ENCODE data around the gene SLC10A3. TPM values are rescaled to one million over a fixed set of nuclear protein-coding genes. Genes with fewer than 3 reads are reported as not detected.
"Not testable (repeated sequence)": the region's sequence is repeated elsewhere in the genome, so short reads cannot be mapped to it uniquely, and the experiment has no call there.

The SLC10A3 gene
- total RNA-seq, 1 donor from 2014 or later, result 10.4 TPM

GRCh38 chrX:154507673-154508383 lies 17.4 kb upstream of the SLC10A3 start:
- H3K36me3 ChIP-seq, result peaks cover 22% of the 10 kb centered on the region
- H3K9me3 ChIP-seq (replicated peaks), result no peaks in the 10 kb centered on the region
- no peaks in the 10 kb centered on the region for H3K4me1 ChIP-seq
- TF ChIP-seq, protein P1, sequence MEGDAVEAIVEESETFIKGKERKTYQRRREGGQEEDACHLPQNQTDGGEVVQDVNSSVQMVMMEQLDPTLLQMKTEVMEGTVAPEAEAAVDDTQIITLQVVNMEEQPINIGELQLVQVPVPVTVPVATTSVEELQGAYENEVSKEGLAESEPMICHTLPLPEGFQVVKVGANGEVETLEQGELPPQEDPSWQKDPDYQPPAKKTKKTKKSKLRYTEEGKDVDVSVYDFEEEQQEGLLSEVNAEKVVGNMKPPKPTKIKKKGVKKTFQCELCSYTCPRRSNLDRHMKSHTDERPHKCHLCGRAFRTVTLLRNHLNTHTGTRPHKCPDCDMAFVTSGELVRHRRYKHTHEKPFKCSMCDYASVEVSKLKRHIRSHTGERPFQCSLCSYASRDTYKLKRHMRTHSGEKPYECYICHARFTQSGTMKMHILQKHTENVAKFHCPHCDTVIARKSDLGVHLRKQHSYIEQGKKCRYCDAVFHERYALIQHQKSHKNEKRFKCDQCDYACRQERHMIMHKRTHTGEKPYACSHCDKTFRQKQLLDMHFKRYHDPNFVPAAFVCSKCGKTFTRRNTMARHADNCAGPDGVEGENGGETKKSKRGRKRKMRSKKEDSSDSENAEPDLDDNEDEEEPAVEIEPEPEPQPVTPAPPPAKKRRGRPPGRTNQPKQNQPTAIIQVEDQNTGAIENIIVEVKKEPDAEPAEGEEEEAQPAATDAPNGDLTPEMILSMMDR (IDR thresholded peaks at IDR 0.05; ENCODE audit: borderline replicate concordance), result no peak
- H3K4me3 ChIP-seq, result no peak overlapping the region
- no peak for DNase-seq
- H3K27me3 ChIP-seq (ENCODE audit: low read depth), result no peaks in the 10 kb centered on the region
- no peak overlapping the region for H3K27ac ChIP-seq (replicated peaks)
- intact Hi-C loops (cut with micrococcal nuclease), result no loop called here

DNA sequence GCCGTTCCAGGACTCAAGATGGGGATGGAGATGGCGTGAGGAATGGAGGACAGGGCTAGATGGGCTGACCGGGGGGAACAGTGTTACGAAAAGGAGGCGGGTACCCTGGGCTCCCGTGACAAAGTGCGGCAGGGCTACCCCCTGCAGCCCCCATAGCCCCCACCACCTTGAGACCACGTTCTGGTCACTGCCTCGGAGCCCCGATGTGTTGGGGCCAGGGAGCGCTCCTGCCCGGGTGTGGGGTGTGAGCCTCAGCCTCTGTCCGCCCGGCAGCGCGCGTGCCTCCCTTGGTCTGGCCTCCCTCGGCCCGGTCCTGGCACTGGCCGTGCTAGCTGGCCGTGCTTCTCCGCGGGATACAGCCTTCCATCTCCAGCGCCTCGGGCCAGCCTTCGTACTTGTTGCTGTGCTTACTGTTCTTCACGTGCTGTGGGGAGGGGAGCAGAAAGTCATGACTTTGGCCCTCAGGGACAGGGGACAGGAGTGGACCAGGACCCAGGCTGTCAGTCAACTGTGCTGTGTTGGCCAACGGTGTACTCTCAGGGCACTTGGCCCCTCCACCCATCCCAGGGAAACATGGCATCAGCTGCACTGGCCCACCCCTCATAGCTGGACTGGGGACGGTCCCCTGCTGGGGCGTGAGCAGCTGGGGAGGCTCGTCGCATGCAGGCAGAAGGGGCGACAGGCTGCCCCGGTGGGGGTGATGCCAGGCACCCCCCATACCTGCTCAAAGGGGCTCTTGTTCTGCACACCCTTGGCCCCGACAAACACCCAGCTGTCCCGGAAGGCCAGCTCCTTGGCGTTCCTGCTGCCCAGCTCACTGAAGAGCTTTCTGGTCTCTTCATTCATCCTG lies 16.3 kb upstream of the SLC10A3 start:
- intact Hi-C loops (cut with micrococcal nuclease), result no loop called here
- Histone ChIP-seq H3K27me3 (ENCODE audit: low read depth) (no peaks in the 10 kb centered on the region), H3K27ac (replicated peaks) (no peak overlapping the region), H3K4me1 (no peaks in the 10 kb centered on the region), H3K4me3 (no peak overlapping the region), H3K9me3 (replicated peaks) (no peaks in the 10 kb centered on the region), H3K36me3 (peaks cover 22% of the 10 kb centered on the region)
- TF ChIP-seq, protein P1 (IDR thresholded peaks at IDR 0.05; ENCODE audit: borderline replicate concordance), result no peak
- DNase-seq, result no peak

- H3K4me3 ChIP-seq, result no peak overlapping the region
- intact Hi-C loops (cut with micrococcal nuclease), result no loop called here
- no peak overlapping the region for H3K27ac ChIP-seq (replicated peaks)
- no peaks in the 10 kb centered on the region for H3K4me1 ChIP-seq
- no peak for DNase-seq
- H3K36me3 ChIP-seq, result peaks cover 22% of the 10 kb centered on the region
- no peaks in the 10 kb centered on the region for H3K27me3 ChIP-seq (ENCODE audit: low read depth)
- TF ChIP-seq, protein P1 (IDR thresholded peaks at IDR 0.05; ENCODE audit: borderline replicate concordance), result no peak
- H3K9me3 ChIP-seq (replicated peaks), result no peaks in the 10 kb centered on the region
These were observed 15.3 kb upstream of the SLC10A3 start for GRCh38 chrX:154505734-154506133.

DNA sequence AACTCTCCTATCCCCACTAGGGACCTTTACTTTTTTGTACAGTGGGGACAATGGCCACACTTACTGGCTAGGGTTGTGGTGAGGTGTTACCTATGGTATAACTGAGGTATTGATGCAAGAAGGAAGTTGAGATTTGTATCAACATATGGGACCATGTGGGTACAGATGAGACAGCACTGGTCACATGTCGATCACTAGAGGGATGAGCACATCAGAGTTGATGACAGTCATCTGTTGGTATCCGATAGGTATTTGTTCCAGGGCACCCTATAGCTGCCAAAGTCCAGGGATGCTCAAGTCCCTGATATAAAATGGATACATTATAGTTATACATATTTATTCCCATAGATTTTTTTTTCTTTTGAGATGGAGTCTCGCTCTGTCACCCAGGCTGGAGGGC lies 12.6 kb upstream of the SLC10A3 start:
- Histone ChIP-seq H3K27ac (replicated peaks) (no peak overlapping the region), H3K4me3 (no peak overlapping the region), H3K4me1 (no peaks in the 10 kb centered on the region), H3K36me3 (peaks cover 16% of the 10 kb centered on the region), H3K27me3 (ENCODE audit: low read depth) (no peaks in the 10 kb centered on the region), H3K9me3 (replicated peaks) (no peaks in the 10 kb centered on the region)
- DNase-seq, result no peak
- intact Hi-C loops (cut with micrococcal nuclease), result no loop called here
- TF ChIP-seq, protein P1 (IDR thresholded peaks at IDR 0.05; ENCODE audit: borderline replicate concordance), result no peak

- intact Hi-C loops (cut with micrococcal nuclease), result no loop called here
- H3K27ac ChIP-seq (replicated peaks), result no peak overlapping the region
- no peaks in the 10 kb centered on the region for H3K4me1 ChIP-seq
- H3K9me3 ChIP-seq (replicated peaks), result no peaks in the 10 kb centered on the region
- no peak overlapping the region for H3K4me3 ChIP-seq
- DNase-seq, result no peak
- TF ChIP-seq, protein P1 (IDR thresholded peaks at IDR 0.05; ENCODE audit: borderline replicate concordance), result no peak
- no peaks in the 10 kb centered on the region for H3K27me3 ChIP-seq (ENCODE audit: low read depth)
- peaks cover 14% of the 10 kb centered on the region for H3K36me3 ChIP-seq
These were observed 11.7 kb upstream of the SLC10A3 start for GRCh38 chrX:154502098-154502497.

DNA sequence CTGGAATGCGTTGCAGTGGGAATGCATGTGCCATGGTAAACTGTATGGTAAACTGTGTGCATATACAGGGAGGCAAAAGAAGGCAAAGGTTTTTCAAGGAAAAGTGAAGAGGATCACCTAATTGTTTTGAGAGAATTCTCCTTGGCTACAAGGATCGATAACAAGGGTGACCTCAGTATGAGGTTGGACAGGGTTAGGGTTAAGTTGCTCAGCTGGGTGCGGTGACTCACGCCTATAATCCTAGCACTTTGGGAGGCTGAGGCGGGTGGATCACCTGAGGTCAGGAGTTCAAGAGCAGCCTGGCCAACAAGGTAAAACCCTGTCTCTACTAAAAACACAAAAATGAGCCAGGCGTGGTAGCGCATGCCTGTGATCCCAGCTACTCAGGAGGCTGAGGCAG lies 11.0 kb upstream of the SLC10A3 start:
- DNase-seq; H3K4me3 ChIP-seq; H3K27me3 ChIP-seq (ENCODE audit: low read depth); H3K4me1 ChIP-seq; H3K9me3 ChIP-seq (replicated peaks); H3K36me3 ChIP-seq; H3K27ac ChIP-seq (replicated peaks); intact Hi-C loops (cut with micrococcal nuclease): not testable (repeated sequence)

DNA sequence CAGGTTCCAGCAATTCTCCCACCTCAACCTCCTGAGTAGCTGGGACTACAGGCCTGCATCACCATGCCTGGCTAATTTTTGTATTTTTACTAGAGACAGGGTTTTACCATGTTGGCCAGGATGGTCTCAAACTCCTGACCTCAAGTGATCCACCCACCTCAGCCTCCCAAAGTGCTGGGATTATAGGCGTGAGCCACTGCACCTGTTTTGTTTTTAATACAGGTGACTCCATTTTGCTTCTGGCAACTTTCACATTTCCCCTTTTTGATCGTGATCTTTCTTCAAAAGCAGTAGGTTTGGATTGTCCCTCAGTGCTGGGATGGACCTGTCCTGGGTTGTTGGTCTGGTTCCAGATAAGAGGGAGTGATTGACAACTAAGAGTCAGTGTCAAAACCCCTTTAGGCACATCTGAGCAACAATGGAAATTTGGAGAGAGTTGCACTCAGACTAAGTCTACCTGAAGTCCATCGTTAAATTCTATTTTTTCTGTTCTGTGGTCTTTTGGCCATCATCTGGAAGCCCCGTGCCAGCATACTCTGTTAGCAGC lies 6.2 kb upstream of the SLC10A3 start:
- DNase-seq; intact Hi-C loops (cut with micrococcal nuclease); H3K4me3 ChIP-seq: not testable (repeated sequence)

More for the DNA sequence above, 6.2 kb upstream of the SLC10A3 start:
- not testable (repeated sequence) for H3K36me3 ChIP-seq; H3K27me3 ChIP-seq (ENCODE audit: low read depth); H3K4me1 ChIP-seq; H3K27ac ChIP-seq (replicated peaks); H3K9me3 ChIP-seq (replicated peaks)

Measured in left ventricle myocardium inferior (tissue), 1 donor.